GM12878 (cell line): ENCODE results near the gene IMPACT. TPM values are rescaled to one million over a fixed set of nuclear protein-coding genes. Genes with fewer than 3 reads are reported as not detected.

Source experiments
- ATAC-seq: fragments of 200-7000 bp; cut with Tn5 transposase; 3 replicates; pipeline ENCODE4 v1.9.1; 2020; ENCODE audit warnings: mild to moderate bottlenecking, moderate library complexity
- BruUV-seq: library from RNA; stranded (reverse); fragments of 400-500 nt; replicated peaks from 2 replicates; lab custom pipeline; 2021; lab: Mats Ljungman, UMichigan
- CTCF ChIA-PET: fragments of 300-600 bp; sonication (Branson Sonifier 250); formaldehyde crosslinking; extraction: SDS; loops from one replicate; lab custom pipeline; 2021; ENCODE audit warnings: inconsistent platforms; lab: Yijun Ruan, JAX
- POLR2A ChIA-PET: fragments of 350-600 bp; formaldehyde crosslinking; extraction: SDS; loops from one replicate; lab custom pipeline; 2021; ENCODE audit warnings: inconsistent platforms; lab: Charles Lee
- RAD21 ChIA-PET: fragments of 300-600 bp; sonication (Branson Sonifier 250); formaldehyde crosslinking; loops from one replicate; lab custom pipeline; 2023; ENCODE audit warnings: antibody characterized with exemption; ENCODE audit not compliant: unreplicated experiment; lab: Charles Lee
- SMC1A ChIA-PET: fragments of 300-600 bp; sonication (Branson Sonifier 250); formaldehyde crosslinking; loops from one replicate; lab custom pipeline; 2023; ENCODE audit not compliant: unreplicated experiment, uncharacterized antibody; lab: Charles Lee
- DNase-seq: peaks from one replicate; pipeline ENCODE4 v3.0.0-alpha.2; 2011; ENCODE audit warnings: low read depth, low spot score
- FAIRE-seq: peaks from 3 replicates; lab custom pipeline; 2011; peaks lifted over from hg19 to GRCh38; lab: Jason Lieb, UNC
- H2AFZ ChIP-seq: 2 replicates; pipeline ENCODE4 v1.6.0; 2011; ENCODE audit warnings: low read depth, low read length, control low read depth; ENCODE audit not compliant: control insufficient read depth
- H3K27ac ChIP-seq: 2 replicates; pipeline ENCODE4 v1.5.1; 2011; ENCODE audit warnings: control low read depth; ENCODE audit not compliant: control insufficient read depth, insufficient read depth
- H3K27me3 ChIP-seq, 2 experiments: replicated peaks in 1 of 2; 2 replicates each; pipeline versions ENCODE4 v1.6.0 to v1.6.1; 2011; ENCODE audit warnings: low read length in 1 of 2; ENCODE audit not compliant: control insufficient read depth in 2 of 2, insufficient read depth in 2 of 2
- H3K36me3 ChIP-seq, 2 experiments: 2 replicates each; pipeline ENCODE4 v1.5.1; 2011; ENCODE audit warnings: low read length in 1 of 2; ENCODE audit not compliant: control insufficient read depth in 2 of 2, insufficient read depth in 2 of 2
- H3K4me1 ChIP-seq: 2 replicates; pipeline ENCODE4 v1.6.1; 2011; ENCODE audit warnings: mild to moderate bottlenecking, low read length, moderate library complexity, mixed read lengths; ENCODE audit not compliant: control insufficient read depth, insufficient read depth
- H3K4me2 ChIP-seq: 2 replicates; pipeline ENCODE4 v1.6.0; 2011; ENCODE audit warnings: control low read depth; ENCODE audit not compliant: control insufficient read depth, insufficient read depth
- H3K4me3 ChIP-seq: fragments of 200-600 bp; sonication (generic); 2 replicates; pipeline ENCODE4 v1.5.1; 2016
- H3K79me2 ChIP-seq: 2 replicates; pipeline ENCODE4 v1.6.0; 2011; ENCODE audit warnings: low read length; ENCODE audit not compliant: control insufficient read depth, insufficient read depth
- H3K9ac ChIP-seq: 2 replicates; pipeline ENCODE4 v1.8.0; 2011; ENCODE audit warnings: low read length, control low read depth, mixed read lengths; ENCODE audit not compliant: control insufficient read depth, insufficient read depth
- H3K9me3 ChIP-seq: replicated peaks from 3 replicates; pipeline ENCODE4 v1.5.1; 2011; ENCODE audit warnings: mild to moderate bottlenecking, low read length; ENCODE audit not compliant: control insufficient read depth, insufficient read depth
- H4K20me1 ChIP-seq: 2 replicates; pipeline ENCODE4 v1.6.0; 2011; ENCODE audit not compliant: control insufficient read depth, insufficient read depth
- TBL1XR1 ChIP-seq: IDR thresholded peaks from 2 replicates; pipeline ENCODE4 v1.6.1; 2012; ENCODE audit warnings: low read depth, low read length, improper control_type of control experiment
- WGBS: methylation state at CpG from one replicate; pipeline ENCODE4 v1.1.6; 2016; ENCODE audit warnings: low lambda C conversion rate; ENCODE audit not compliant: insufficient replicate concordance, insufficient coverage; ENCODE audit errors: missing lambda C conversion rate; 5-methylcytosine and 5-hydroxymethylcytosine counted together
- in situ Hi-C: fragments of 300-500 bp; cut with MboI; formaldehyde crosslinking; loops from 9 replicates; pipeline ENCODE4 v1.14.3; 2018; ENCODE audit warnings: mixed read lengths
- intact Hi-C: fragments of 100-400 bp; cut with micrococcal nuclease; formaldehyde crosslinking; loops from one replicate; pipeline ENCODE4 v1.14.2; 2022; ENCODE audit not compliant: unreplicated experiment
- polyA plus RNA-seq, 11 experiments: library from polyadenylated mRNA; depleted of rRNA in 4 of 11; unstranded in 6 of 11; stranded (reverse) in 5 of 11; fragments of >200 nt; fragmentation: Nextera tagmentation in 4 of 11; fragmentation: Illumina TruSeq in 1 of 11; extraction: Ambion mirVana in 4 of 11; extraction: Trizol in 1 of 11; gene quantifications; 1 replicate in 1 of 11; 2 replicates in 10 of 11; pipeline versions ENCODE4 v1.2.1 to v1.2.3, GENCODE V29; 2011 to 2016; ENCODE audit warnings: inconsistent platforms in 2 of 11, missing spikeins in 2 of 11, low read depth in 1 of 11
- small RNA-seq: library from RNA; depleted of rRNA; stranded (forward); fragments of <200 nt; gene quantifications from one replicate; pipeline ENCODE3, GENCODE V24; 2014
- total RNA-seq, 4 experiments: library from RNA; depleted of rRNA in 3 of 4; stranded (reverse); fragments of >200 nt in 3 of 4; fragmentation: Illumina TruSeq in 1 of 4; extraction: Trizol in 1 of 4; gene quantifications; 2 replicates each; pipeline versions ENCODE4 v1.2.1 to v1.2.3, GENCODE V29; 2013 to 2021

The IMPACT gene
- total and polyA plus RNA-seq, 10 of the 15 experiments (the other 5 are each of a cell fraction or from before 2014, with no cell fraction given): 0.10 to 0.84 (median 0.53) TPM

- POLR2A ChIA-PET: interaction anchor here (0.6 kb wide), 1 partner anchor 1806 kb away, joined by 4 read pairs; no protein-coding TSS in a partner anchor
- Histone ChIP-seq H4K20me1 (no peaks in the 10 kb centered on the region), H3K4me2 (no peak overlapping the region), H3K36me3 (no peaks in the 10 kb centered on the region), H3K9me3 (no peaks in the 10 kb centered on the region), H3K4me3 (no peak overlapping the region), H3K27me3 (no peaks in the 10 kb centered on the region; a peak in 2 of 4 replicates), H3K9ac (no peak overlapping the region), H3K4me1 (no peaks in the 10 kb centered on the region), H2AFZ (no peak overlapping the region), H3K27ac (no peak overlapping the region), H3K79me2 (no peaks in the 10 kb centered on the region)
- no TSS peak for BruUV-seq
- ATAC-seq (no peak), FAIRE-seq (no peak), DNase-seq (no peak)
- intact Hi-C loops (no loop called here), in situ Hi-C loops (no loop called here)
- 37% methylated on average over 7 of the region's 7 CpGs for WGBS
- RAD21 ChIA-PET: interaction anchor here (1.1 kb wide), 1 partner anchor 14 kb away, joined by 3 read pairs; no protein-coding TSS in a partner anchor
- TF ChIP-seq TBL1XR1: no peak
- SMC1A ChIA-PET: interaction anchor here (1.5 kb wide), 1 partner anchor 14 kb away, joined by 3 read pairs; no protein-coding TSS in a partner anchor
- CTCF ChIA-PET: interaction anchor here (1.0 to 1.8 kb wide), 4 partner anchors 11 to 20 kb away, joined by 3 to 14 read pairs (median 4); no protein-coding TSS in a partner anchor
Measured at GRCh38 chr18:24502667-24503523, 76.4 kb downstream of the IMPACT start.

Small RNA genes lying within 50 kb of the gene (small RNA-seq; reads per million reads assigned to genes)
- gene RF00019: not detected

Other genes with a start within 250 kb of the IMPACT start
- not detected in 2 replicates for gene OSBPL1A, start 28.8 kb upstream of the IMPACT start, total RNA-seq (2014; rRNA removed)
- gene OSBPL1A, start 28.8 kb upstream of the IMPACT start, total RNA-seq (2014; rRNA removed; fragmentation: Illumina TruSeq; extraction: Trizol): not detected in 2 replicates
- 0.18 and 0.27 TPM in 2 replicates for gene OSBPL1A, start 28.8 kb upstream of the IMPACT start, total RNA-seq (2021)
- not detected in 2 replicates for gene OSBPL1A, start 28.8 kb upstream of the IMPACT start, polyA plus RNA-seq (2011; rRNA removed)
- not detected in 2 replicates for gene OSBPL1A, start 28.8 kb upstream of the IMPACT start, polyA plus RNA-seq (2014; fragmentation: Illumina TruSeq; extraction: Trizol)
- gene OSBPL1A, start 28.8 kb upstream of the IMPACT start, polyA plus RNA-seq (2014; fragmentation: Nextera tagmentation; extraction: Ambion mirVana): under 1 TPM; 0.02 to 0.05 TPM
- gene OSBPL1A, start 28.8 kb upstream of the IMPACT start, polyA plus RNA-seq (2014; rRNA removed): not detected in 2 replicates
- under 1 TPM in 1 of 2 experiments, not detected in 1; 0.83 TPM for gene OSBPL1A, start 28.8 kb upstream of the IMPACT start, polyA plus RNA-seq (2016; fragmentation: Nextera tagmentation; extraction: Ambion mirVana)
- gene HRH4, start 34.0 kb downstream of the IMPACT start, total RNA-seq (2014; rRNA removed): not detected in 2 replicates
- gene HRH4, start 34.0 kb downstream of the IMPACT start, total RNA-seq (2014; rRNA removed; fragmentation: Illumina TruSeq; extraction: Trizol): not detected in 2 replicates
- not detected in 2 replicates for gene HRH4, start 34.0 kb downstream of the IMPACT start, total RNA-seq (2021)
- not detected in 2 replicates for gene HRH4, start 34.0 kb downstream of the IMPACT start, polyA plus RNA-seq (2011; rRNA removed)
- not detected in 2 replicates for gene HRH4, start 34.0 kb downstream of the IMPACT start, polyA plus RNA-seq (2014; fragmentation: Illumina TruSeq; extraction: Trizol)
- gene HRH4, start 34.0 kb downstream of the IMPACT start, polyA plus RNA-seq (2014; fragmentation: Nextera tagmentation; extraction: Ambion mirVana): not detected
- gene HRH4, start 34.0 kb downstream of the IMPACT start, polyA plus RNA-seq (2014; rRNA removed): not detected in 2 replicates
- not detected for gene HRH4, start 34.0 kb downstream of the IMPACT start, polyA plus RNA-seq (2016; fragmentation: Nextera tagmentation; extraction: Ambion mirVana)